OCI-M2 (cell line): Measurements from ENCODE around the gene UBL3.

ENCODE experiments used
- DNase-seq: peaks from one replicate; lab custom pipeline; 2025; ENCODE audit not compliant: unreplicated experiment; lab: John Stamatoyannopoulos, UW

The UBL3 gene

GRCh38 chr13:29850213-29850898, at the start of gene UBL3:
TSS of gene UBL3 (minus strand) at chr13:29850617. CDS start at chr13:29849538, 1,079 bp downstream.
- peak; percentile 25 for DNase-seq

GRCh38 chr13:29897102-29897501, 46.7 kb upstream of the UBL3 start:
- DNase-seq = no peak

GRCh38 chr13:29893438-29893837, 43.0 kb upstream of the UBL3 start:
- DNase-seq = no peak

GRCh38 chr13:29892151-29892550, 41.7 kb upstream of the UBL3 start:
- no peak for DNase-seq

GRCh38 chr13:29889111-29889510, 38.7 kb upstream of the UBL3 start:
- no peak for DNase-seq

- DNase-seq = no peak
Observed at GRCh38 chr13:29888306-29888705, 37.9 kb upstream of the UBL3 start.

GRCh38 chr13:29887686-29888085, 37.3 kb upstream of the UBL3 start:
- no peak for DNase-seq

GRCh38 chr13:29887030-29887557, 36.7 kb upstream of the UBL3 start:
- no peak for DNase-seq

GRCh38 chr13:29886446-29886845, 36.0 kb upstream of the UBL3 start:
- DNase-seq = no peak

GRCh38 chr13:29885989-29886388, 35.6 kb upstream of the UBL3 start:
- no peak for DNase-seq

- no peak for DNase-seq
Observed at GRCh38 chr13:29884671-29885430, 34.4 kb upstream of the UBL3 start.

- DNase-seq = no peak
Observed at GRCh38 chr13:29883941-29884518, 33.6 kb upstream of the UBL3 start.

- no peak for DNase-seq
Observed at GRCh38 chr13:29882076-29882475, 31.7 kb upstream of the UBL3 start.

GRCh38 chr13:29878101-29878500, 27.7 kb upstream of the UBL3 start:
- DNase-seq = no peak

GRCh38 chr13:29877456-29878078, 27.1 kb upstream of the UBL3 start:
- no peak for DNase-seq

- DNase-seq = no peak
Observed at GRCh38 chr13:29875646-29876045, 25.2 kb upstream of the UBL3 start.

- DNase-seq = no peak
Observed at GRCh38 chr13:29868581-29868980, 18.2 kb upstream of the UBL3 start.

GRCh38 chr13:29865934-29866333, 15.5 kb upstream of the UBL3 start:
- DNase-seq = no peak

GRCh38 chr13:29861694-29862110, 11.3 kb upstream of the UBL3 start:
- no peak for DNase-seq

- no peak for DNase-seq
Observed at GRCh38 chr13:29859971-29860370, 9.6 kb upstream of the UBL3 start.

GRCh38 chr13:29858667-29859066, 8.2 kb upstream of the UBL3 start:
- DNase-seq = no peak
